Glutamatergic neuron (in vitro differentiated cells): ENCODE data around the gene TAF11L7. TPM values are rescaled to one million over a fixed set of nuclear protein-coding genes. Genes with fewer than 3 reads are reported as not detected.
"Not testable (repeated sequence)": the region's sequence is repeated elsewhere in the genome, so short reads cannot be mapped to it uniquely, and the experiment has no call there.

Source experiments
- DNase-seq: peaks from one replicate; pipeline ENCODE4 v3.0.0; 2022
- H3K27ac Mint-ChIP-seq: one replicate; pipeline ENCODE4 v1.8.0; 2020; ENCODE audit warnings: mild to moderate bottlenecking, mixed read lengths, inconsistent platforms; ENCODE audit not compliant: unreplicated experiment
- H3K27me3 Mint-ChIP-seq: one replicate; pipeline ENCODE4 v1.8.0; 2020; ENCODE audit warnings: mild to moderate bottlenecking, moderate library complexity, mixed read lengths, inconsistent platforms; ENCODE audit not compliant: unreplicated experiment
- H3K36me3 Mint-ChIP-seq: one replicate; pipeline ENCODE4 v1.8.0; 2020; ENCODE audit warnings: mild to moderate bottlenecking, mixed read lengths, inconsistent platforms; ENCODE audit not compliant: unreplicated experiment
- H3K4me1 Mint-ChIP-seq: one replicate; pipeline ENCODE4 v1.8.0; 2020; ENCODE audit warnings: mild to moderate bottlenecking, low read depth, mixed read lengths, inconsistent platforms; ENCODE audit not compliant: unreplicated experiment
- H3K4me3 Mint-ChIP-seq: one replicate; pipeline ENCODE4 v1.8.0; 2020; ENCODE audit warnings: mild to moderate bottlenecking, mixed read lengths, inconsistent platforms; ENCODE audit not compliant: unreplicated experiment
- H3K9me3 Mint-ChIP-seq: one replicate; pipeline ENCODE4 v1.8.0; 2020; ENCODE audit warnings: mild to moderate bottlenecking, moderate library complexity, mixed read lengths, inconsistent platforms; ENCODE audit not compliant: unreplicated experiment
- total RNA-seq: library from RNA; stranded (reverse); fragmentation: NEBNext Ultra II Directional; extraction: Animal tissue kit (Norgen Biotek cat#: 25700); gene quantifications from one replicate; pipeline ENCODE4 v1.2.1, GENCODE V29; 2021; ENCODE audit not compliant: unreplicated experiment
- TF ChIP-seq, protein P1 (sequence below): fragments of 200-600 bp; sonication (generic); IDR thresholded peaks from one replicate; pipeline ENCODE4 v1.5.0; 2021; ENCODE audit not compliant: partially characterized antibody, unreplicated experiment

TAF11L7 gene
- total RNA-seq, 1 donor from 2014 or later, result 0.83 TPM

DNA sequence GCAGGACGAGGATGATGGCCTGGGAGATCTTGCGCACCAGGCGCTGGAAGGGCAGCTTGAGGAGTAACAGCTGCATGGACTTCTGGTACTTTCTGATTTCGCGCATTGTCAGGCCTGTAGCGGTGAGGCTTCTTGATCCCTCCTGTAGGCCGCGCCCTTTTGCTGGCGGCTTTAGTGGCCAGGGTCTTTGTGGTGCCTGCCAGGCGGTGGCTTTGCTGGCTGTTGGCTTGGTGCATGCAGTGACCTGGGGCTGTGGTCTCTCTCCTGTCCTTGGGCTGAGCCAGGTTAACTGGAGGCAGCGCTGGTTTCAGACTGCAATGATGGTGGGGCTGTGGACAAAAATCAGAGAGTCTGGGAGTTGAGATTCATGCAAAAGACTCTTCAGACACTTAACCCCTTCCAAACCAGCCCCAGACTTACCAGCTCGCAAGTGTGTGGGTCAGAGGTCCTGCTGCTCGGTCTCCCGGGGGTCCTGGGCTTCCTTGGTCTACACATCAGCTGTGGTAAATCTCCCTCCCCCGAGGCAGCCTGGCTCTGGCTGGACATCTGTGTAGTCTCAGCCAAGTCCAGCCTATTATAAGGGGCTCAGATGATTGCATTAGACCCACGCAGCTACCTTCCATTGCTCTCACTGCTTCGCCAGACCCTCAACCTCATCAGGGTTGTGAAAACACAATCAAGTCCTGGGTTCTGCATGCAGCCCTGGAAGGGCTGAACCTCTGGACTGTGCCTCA lies 29.5 kb upstream of the TAF11L7 start:
- TF ChIP-seq, protein P1, sequence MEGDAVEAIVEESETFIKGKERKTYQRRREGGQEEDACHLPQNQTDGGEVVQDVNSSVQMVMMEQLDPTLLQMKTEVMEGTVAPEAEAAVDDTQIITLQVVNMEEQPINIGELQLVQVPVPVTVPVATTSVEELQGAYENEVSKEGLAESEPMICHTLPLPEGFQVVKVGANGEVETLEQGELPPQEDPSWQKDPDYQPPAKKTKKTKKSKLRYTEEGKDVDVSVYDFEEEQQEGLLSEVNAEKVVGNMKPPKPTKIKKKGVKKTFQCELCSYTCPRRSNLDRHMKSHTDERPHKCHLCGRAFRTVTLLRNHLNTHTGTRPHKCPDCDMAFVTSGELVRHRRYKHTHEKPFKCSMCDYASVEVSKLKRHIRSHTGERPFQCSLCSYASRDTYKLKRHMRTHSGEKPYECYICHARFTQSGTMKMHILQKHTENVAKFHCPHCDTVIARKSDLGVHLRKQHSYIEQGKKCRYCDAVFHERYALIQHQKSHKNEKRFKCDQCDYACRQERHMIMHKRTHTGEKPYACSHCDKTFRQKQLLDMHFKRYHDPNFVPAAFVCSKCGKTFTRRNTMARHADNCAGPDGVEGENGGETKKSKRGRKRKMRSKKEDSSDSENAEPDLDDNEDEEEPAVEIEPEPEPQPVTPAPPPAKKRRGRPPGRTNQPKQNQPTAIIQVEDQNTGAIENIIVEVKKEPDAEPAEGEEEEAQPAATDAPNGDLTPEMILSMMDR, result no peak
- H3K4me3 Mint-ChIP-seq, result peak overlapping the region; percentile 38
- DNase-seq, result no peak
- H3K9me3 Mint-ChIP-seq, result peaks cover 6% of the 10 kb centered on the region
- peak overlapping the region; percentile 56 for H3K27ac Mint-ChIP-seq
- peaks cover 9% of the 10 kb centered on the region for H3K36me3 Mint-ChIP-seq
- H3K27me3 Mint-ChIP-seq, result peaks cover 8% of the 10 kb centered on the region
- H3K4me1 Mint-ChIP-seq, result peaks cover 17% of the 10 kb centered on the region

DNA sequence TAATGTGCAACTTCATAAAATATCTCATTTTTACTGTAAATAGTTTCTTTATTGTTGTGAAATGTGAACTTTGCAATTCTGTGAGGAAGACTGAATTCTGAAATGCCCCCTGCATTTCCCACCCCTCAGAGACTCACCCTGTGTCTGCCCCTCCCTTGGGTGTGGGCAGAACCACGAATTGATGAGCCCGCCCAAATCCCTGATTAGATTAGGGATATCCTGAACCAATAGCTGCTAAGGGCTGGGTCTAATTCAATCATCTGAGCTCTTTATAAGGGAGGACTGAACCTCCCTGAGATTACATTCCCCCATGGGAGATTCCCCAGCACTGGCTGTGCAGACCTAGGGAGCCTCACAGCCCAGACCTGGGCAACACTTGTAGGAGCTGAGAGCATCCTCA lies 24.5 kb upstream of the TAF11L7 start, which contains the start of gene TAF11L12:
Gene TAF11L12 (plus strand): TSS at position 301 of the 400 bp plus-strand sequence.
- DNase-seq, H3K9me3 Mint-ChIP-seq, H3K36me3 Mint-ChIP-seq, H3K27me3 Mint-ChIP-seq, H3K27ac Mint-ChIP-seq, H3K4me3 Mint-ChIP-seq: not testable (repeated sequence)
- peaks cover 11% of the 10 kb centered on the region for H3K4me1 Mint-ChIP-seq

DNA sequence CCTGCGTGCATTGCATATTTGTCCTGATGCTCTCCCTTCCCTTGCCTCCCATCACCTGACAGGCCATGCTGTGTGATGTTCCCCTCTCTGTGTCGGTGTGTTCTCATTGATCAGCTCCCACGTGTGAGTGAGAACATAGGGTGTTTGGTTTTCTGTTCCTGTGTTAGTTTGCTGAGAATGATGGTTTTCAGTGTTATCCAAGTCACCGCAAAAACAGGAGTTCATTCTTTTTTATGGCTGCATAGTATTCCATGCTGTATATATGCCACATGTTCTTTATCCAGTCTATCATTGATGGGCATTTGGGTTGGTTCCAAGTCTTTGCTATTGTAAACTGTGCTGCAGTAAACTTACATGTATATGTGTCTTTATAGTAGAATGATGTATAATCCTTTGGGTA lies 21.9 kb upstream of the TAF11L7 start:
- H3K36me3 Mint-ChIP-seq, H3K9me3 Mint-ChIP-seq, H3K4me1 Mint-ChIP-seq, H3K4me3 Mint-ChIP-seq, DNase-seq, H3K27ac Mint-ChIP-seq, H3K27me3 Mint-ChIP-seq: not testable (repeated sequence)

DNA sequence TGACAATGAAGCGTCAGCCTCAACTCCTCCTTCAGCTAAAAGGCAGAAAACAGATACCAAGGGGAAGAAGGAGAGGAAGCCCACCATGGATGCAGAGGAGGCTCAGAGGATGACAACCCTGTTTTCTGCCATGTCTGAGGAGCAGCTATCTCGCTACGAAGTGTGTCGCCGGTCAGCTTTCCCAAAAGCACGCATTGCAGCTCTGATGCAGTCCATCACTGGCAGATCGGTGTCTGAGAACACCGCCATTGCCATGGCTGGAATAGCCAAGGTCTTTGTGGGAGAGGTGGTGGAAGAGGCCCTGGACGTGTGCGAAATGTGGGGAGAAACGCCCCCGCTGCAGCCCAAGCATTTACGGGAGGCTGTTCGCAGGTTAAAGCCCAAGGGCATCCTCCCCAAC lies 19.4 kb upstream of the TAF11L7 start:
- no peaks in the 10 kb centered on the region for H3K4me1 Mint-ChIP-seq
- H3K4me3 Mint-ChIP-seq, result no peak overlapping the region
- no peak for DNase-seq
- H3K27ac Mint-ChIP-seq, result no peak overlapping the region
- H3K27me3 Mint-ChIP-seq, result no peaks in the 10 kb centered on the region
- TF ChIP-seq, protein P1, result no peak
- H3K36me3 Mint-ChIP-seq, result no peaks in the 10 kb centered on the region
- peaks cover 2% of the 10 kb centered on the region for H3K9me3 Mint-ChIP-seq

DNA sequence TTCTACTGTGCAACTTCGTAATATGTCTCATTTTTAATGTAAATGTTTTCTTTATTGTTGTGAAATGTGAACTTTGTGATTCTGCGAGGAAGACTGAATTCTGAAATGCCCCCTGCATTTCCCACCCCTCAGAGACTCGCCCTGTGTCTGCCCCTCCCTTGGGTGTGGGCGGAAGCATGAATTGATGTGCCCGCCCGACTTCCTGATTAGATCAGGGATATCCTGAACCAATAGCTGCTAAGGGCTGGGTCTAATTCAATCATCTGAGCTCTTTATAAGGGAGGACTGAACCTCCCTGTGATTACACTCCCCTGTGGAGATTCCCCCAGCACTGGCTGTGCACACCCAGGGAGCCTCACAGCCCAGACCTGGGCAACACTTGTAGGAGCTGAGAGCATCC lies 18.3 kb upstream of the TAF11L7 start, which contains the start of gene TAF11L11:
Gene TAF11L11 (plus strand): TSS at position 304 of the 400 bp plus-strand sequence.
- H3K27me3 Mint-ChIP-seq, H3K4me3 Mint-ChIP-seq, DNase-seq, H3K36me3 Mint-ChIP-seq, H3K9me3 Mint-ChIP-seq, H3K4me1 Mint-ChIP-seq, H3K27ac Mint-ChIP-seq: not testable (repeated sequence)

DNA sequence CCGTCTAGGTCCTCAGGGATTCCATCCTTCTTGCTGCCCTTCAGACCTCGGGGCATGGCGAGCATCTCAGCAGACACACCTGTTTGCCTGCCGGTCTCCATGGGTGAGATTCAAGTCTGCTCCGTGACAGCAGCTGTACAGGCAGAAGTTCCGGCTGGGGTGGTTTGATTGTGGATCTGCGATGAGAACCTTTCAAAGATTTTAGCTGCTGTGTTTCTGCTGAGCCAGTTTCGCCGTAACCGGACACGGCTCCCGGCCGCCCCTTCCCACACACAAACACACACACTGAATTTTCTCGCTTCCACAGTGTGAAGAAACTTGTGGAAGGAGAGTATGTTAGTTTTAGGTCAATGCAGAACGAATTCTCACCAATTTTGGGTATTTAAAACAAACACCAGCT lies 12.2 kb upstream of the TAF11L7 start, which contains the start of gene TAF11L10:
Gene TAF11L10 (minus strand): TSS at position 101 of the 400 bp plus-strand sequence.
- H3K9me3 Mint-ChIP-seq, H3K4me3 Mint-ChIP-seq, H3K4me1 Mint-ChIP-seq, H3K36me3 Mint-ChIP-seq, H3K27me3 Mint-ChIP-seq, H3K27ac Mint-ChIP-seq, DNase-seq: not testable (repeated sequence)

DNA sequence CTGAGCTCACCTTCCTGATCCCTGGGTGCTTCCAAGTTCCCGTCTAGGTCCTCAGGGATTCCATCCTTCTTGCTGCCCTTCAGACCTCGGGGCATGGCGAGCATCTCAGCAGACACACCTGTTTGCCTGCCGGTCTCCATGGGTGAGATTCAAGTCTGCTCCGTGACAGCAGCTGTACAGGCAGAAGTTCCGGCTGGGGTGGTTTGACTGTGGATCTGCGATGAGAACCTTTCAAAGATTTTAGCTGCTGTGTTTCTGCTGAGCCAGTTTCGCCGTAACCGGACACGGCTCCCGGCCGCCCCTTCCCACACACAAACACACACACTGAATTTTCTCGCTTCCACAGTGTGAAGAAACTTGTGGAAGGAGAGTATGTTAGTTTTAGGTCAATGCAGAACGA lies 8.7 kb upstream of the TAF11L7 start, which contains the start of gene TAF11L9:
Gene TAF11L9 (minus strand): TSS at position 140 of the 400 bp plus-strand sequence.
- DNase-seq, H3K9me3 Mint-ChIP-seq, H3K27ac Mint-ChIP-seq, H3K4me1 Mint-ChIP-seq, H3K27me3 Mint-ChIP-seq, H3K4me3 Mint-ChIP-seq, H3K36me3 Mint-ChIP-seq: not testable (repeated sequence)

DNA sequence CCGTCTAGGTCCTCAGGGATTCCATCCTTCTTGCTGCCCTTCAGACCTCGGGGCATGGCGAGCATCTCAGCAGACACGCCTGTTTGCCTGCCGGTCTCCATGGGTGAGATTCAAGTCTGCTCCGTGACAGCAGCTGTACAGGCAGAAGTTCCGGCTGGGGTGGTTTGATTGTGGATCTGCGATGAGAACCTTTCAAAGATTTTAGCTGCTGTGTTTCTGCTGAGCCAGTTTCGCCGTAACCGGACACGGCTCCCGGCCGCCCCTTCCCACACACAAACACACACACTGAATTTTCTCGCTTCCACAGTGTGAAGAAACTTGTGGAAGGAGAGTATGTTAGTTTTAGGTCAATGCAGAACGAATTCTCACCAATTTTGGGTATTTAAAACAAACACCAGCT lies 5.3 kb upstream of the TAF11L7 start, which contains the start of gene TAF11L8:
Gene TAF11L8 (minus strand): TSS at position 101 of the 400 bp plus-strand sequence.
- not testable (repeated sequence) for H3K4me3 Mint-ChIP-seq, H3K36me3 Mint-ChIP-seq, H3K27me3 Mint-ChIP-seq, H3K4me1 Mint-ChIP-seq, H3K27ac Mint-ChIP-seq, DNase-seq, H3K9me3 Mint-ChIP-seq
